GM18873 (cell line): Measurements from ENCODE around the gene CHD6.

ENCODE experiments used
- ATAC-seq: cut with Tn5 transposase; IDR thresholded peaks from one replicate; pipeline ENCODE4 v1.9.1; 2021; ENCODE audit warnings: mild to moderate bottlenecking, moderate library complexity, moderate number of reproducible peaks; ENCODE audit not compliant: unreplicated experiment, low FRiP score

Gene CHD6

DNA sequence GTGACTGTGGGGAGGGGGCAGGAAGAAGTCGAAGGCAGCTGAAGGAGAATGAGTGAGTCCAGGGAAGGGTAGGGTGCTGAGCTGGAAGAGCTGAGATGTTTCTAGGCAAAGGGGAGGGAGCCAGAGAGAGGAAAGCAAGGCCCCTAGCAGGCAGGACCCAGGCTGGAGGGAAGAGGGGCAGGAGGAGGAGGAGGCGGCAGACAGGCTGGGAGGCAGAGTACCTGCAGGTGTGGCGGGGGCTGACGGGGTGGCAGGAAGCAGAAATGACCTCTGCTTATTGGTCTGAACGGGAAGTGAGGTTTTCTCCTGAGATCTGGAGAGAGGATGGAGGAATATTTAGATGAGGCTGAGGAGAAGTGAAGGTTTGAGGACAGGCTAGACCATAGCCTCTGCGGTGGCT lies 240.9 kb downstream of the CHD6 start:
- no peak for ATAC-seq

- ATAC-seq, result no peak
These were observed 241.8 kb downstream of the CHD6 start for GRCh38 chr20:41376349-41376748.

GRCh38 chr20:41375846-41376245 lies 242.3 kb downstream of the CHD6 start:
- ATAC-seq, result no peak

DNA sequence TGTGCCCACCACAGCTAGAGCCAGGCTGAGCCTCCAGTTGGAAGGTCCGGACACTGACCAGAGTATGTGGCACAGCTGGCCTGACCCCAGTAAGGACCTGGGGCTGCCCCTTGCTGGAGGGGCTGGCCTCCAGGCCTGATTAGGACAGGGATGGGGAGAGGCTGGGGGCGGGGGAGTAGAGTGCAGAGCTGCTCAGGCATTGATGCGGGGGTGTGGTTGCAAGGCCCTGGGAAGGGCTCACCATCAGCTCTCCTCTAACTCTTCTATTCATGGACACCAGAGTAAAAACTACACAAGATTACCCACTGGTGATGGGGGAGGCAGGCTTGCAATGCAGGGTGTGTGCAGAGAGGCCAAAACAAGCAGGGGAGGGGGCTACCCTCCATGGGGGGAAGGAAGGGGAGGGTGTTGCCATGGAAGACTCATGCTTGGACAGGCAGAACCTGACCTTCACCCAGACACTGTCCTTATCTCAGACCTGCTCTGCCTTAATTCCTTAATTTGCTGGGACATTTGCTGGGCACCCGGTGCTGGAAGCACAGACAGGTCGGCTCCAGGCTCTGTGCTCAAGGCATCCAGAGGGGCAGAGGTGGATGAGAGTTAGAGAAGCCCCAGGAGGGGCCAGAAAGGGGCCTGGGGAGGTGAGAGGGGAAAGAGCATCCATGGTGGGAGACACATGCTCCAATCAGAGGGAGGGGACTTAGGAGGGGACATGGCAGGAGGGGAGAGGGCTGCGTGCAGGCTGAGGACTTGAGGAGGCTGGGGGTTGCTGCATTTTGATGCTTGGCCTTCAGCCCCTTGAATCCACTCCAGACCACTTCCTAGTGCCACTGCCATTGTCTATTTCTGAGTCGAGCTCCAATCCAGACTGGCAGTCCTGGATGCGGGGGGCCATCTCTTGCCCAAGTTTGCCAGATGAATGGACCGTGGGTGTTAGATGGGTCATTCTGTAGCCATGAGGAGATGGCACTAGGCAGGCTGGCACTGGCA lies 244.0 kb downstream of the CHD6 start:
- no peak for ATAC-seq

- no peak for ATAC-seq
These were observed 244.9 kb downstream of the CHD6 start for GRCh38 chr20:41373251-41373783.

DNA sequence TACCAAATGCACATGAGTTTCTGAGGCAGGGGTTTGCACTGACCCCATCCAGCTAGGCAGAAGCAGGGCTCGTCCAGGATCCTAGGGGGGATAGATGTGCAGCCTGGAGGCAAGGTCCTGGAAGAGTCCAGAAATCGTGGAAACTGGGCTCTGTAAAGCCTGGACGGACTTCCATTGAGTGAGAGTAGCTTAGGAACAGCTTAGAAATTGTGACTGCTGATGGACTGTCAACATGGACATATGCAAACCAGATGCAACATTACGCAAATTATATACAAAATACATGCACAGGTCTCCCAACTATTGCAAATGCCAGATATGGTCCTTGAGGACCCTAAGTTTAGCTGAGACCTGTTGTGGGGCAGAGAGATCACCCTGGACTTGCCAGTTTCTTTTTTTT lies 246.8 kb downstream of the CHD6 start:
- ATAC-seq, result no peak

GRCh38 chr20:41370176-41370575 lies 248.0 kb downstream of the CHD6 start:
- ATAC-seq, result no peak

- ATAC-seq, result no peak
These were observed 248.5 kb downstream of the CHD6 start for GRCh38 chr20:41369673-41370072.

GRCh38 chr20:41367956-41368355 lies 250.2 kb downstream of the CHD6 start:
- no peak for ATAC-seq

GRCh38 chr20:41367393-41367695 lies 250.8 kb downstream of the CHD6 start:
- no peak for ATAC-seq

DNA sequence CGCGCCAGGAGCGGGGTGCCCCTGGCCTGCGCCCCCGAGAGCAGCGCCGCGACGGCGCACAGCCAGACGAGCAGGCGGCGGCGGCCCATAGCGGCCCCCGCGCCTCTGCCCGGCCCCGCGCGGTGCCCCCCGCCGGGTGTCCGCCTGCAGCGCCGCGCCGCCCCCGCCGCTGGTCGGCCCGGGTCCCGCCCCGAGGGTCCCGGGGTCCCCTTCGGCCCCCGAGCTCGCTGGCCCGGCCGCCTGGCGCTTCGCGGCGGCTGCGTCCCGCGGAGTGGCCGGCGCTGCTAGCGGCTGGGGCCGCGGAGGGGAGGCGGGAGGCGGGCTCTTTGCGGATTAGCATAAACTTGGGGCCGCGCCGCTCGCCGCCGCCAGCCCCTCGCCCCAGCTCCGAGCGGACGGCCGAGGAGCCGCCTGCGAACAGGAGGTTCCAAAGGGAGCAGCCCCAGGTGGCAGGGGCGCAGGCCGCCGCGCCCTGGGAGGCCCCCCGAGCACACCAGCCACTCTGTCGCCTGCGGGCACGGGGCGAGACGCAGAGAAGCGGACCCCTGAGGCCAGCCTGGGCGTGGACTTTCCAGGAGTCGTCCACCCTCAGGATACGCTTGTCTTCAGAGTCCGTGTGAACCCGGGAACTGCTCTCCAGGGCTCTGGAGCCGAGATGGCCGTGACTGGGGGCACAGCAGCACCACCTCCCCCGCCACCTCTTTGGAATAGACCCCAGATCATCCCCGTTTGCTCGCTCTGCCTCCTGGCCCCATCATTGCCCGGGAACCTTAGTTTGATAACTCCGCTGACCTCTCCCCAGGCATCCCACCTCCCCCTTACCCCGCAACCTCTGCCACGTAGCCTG lies 251.4 kb downstream of the CHD6 start, which contains the start of gene EMILIN3:
Gene EMILIN3 (minus strand): TSS at position 273 of the 847 bp plus-strand sequence. CDS start 184 bp downstream, at position 89.
- no peak for ATAC-seq

DNA sequence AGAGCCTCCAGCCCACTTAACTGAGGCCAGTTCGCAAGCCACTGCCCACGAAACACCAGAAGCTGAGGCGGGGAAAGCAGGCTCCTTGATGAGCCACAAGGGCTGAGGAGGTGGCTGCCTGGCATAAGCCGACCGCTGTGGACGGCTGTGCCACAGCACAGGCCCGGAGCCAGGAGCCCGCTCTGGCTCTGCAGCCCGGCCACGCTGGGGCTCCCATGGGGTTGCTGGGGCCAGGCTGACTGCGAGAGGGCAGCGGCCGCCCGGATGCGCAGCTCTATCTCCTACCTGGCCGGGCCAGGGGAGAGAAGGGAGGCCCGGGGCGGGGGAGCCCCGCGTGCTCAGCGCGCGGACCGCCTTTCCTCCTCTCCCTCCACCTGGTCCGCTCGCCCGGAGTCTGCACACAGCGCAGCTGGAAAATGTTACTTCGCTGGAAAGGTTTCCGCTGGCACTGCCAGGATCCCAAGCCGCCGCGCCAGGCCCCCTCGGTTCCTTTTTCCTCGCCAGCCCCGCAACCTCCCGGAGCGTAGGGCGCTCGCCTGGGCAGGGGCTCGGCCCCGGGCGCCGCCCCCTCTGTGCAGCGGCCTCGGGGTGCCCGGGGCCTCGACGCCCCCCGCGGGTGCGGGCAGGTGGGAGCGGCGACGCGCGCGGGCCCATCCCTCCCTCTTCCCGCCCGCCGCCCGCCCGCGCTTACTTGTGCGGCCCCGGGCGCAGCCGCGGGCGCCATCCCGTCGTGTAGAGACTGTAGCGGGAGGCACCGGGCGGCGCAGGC lies 252.2 kb downstream of the CHD6 start:
- ATAC-seq, result no peak

GRCh38 chr20:41364967-41365765 lies 253.0 kb downstream of the CHD6 start:
- ATAC-seq, result no peak

DNA sequence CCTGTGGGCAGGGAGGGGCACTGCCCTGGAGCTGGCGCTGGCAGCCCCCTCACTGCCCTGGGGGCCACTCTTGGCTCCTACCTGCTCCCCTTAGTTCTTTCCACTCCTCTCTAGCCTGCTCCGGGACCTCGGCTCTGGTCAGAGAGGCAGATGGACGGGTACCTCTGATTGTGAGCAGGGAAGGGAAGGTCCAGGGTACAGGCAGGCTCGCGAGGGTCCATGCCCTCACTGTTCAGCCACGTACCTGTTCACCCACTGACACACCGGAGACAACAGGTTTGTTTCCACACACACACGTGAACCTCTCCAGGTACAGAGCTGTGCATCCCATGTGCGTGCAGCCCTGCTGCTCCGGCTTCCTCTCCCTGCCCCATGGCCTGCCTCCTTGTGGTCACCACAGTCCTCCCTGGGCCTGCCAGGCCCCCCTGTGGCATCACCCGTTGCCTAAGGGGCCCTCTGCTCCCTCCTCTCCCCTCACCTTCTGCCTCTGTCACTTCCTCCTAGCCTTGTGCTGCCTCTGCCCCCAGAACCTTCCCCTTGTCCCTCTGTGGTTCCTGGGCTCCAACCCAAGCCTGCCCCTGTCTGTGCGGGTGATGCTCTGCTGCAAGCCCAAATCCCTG lies 253.8 kb downstream of the CHD6 start:
- no peak for ATAC-seq

- ATAC-seq, result no peak
These were observed 254.6 kb downstream of the CHD6 start for GRCh38 chr20:41363601-41364000.

DNA sequence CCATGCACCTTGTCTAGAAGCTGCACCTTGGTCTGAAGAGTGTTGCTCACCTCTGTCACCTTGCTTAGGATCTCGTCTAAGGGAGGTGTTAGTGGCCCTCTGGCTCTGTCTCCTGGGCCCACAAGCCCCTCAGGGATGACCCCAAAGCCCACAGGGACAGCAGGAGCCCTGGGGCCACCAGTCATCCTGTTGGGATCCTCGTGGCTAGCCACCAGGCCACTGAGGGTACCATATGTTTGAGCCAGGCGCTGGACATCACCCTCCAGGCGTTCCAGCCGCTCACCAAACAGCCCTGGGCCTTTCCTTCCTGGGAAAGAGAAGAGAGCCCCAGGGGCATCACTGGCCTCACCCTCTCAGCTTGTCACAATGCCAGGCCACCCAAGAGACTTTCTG lies 255.4 kb downstream of the CHD6 start:
- ATAC-seq, result no peak

DNA sequence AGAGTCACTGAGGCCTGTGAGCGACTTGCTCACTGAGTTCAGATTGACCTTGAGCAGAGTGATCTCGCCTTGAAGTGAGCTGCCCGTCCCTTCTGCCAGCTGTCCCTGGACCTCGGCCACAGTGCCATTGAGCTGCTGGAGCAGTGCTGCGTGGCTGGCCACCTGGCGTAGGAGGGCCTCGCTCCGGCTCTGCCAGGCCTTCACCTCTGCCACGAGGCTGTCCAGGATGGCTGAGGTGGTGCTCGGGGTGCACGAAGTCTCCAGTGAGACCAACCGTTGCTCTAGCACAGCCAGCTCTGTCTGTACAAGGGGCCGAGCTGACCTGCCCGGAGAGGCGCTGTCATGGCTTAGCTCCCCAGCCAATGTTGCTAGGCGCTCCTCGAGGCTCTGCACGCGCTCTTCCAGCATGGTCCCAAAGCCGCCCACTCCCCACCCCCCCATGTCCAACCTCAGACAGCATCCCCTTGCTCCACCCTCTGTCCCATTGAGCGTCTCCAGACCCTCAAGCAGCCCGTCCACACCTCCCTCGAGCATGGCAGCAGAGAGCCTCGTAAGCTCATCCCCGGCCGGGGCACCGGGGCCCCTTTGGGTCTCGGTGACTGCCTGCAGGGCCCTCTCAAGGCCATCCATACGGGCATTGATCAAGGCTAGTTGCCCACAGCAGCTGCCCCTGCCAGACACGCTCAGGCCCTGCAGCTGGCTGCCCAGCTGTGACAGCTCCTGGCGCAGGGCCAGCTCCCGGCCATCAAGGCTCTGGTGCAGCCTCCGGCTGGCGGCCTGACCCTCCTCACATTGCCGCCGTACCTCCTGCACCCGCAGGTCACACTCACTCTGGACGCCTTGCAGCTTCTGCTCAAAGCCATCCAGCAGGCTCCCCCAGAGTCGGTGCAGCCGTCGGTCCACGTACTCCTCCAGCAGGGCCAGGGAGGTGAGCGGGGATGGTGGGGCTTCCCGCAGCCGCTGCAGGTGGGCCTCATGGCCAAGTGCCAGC lies 256.1 kb downstream of the CHD6 start:
- ATAC-seq, result no peak
